ENCODE results near the gene MBNL1.

DNA sequence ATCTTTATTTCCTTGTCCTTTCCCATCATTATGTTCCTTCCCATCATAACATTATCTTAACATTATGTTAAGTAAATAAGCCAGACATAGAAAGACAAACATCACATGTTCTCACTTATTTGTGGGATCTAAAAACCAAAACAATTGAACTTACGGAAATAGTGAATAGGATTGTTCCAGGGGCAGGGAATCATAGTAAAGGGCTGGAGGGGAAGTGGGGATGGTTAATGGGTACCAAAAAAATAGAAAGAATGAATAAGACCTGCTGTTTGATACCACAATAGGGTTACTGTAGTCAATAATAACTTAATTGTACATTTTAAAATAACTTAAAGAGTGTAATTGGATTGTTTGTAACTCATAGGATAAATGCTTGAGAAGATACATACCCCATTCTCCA, 36.7 kb upstream of the MBNL1 start:
- TF ChIP-seq TARDBP (IDR thresholded peaks at IDR 0.05), result no peak
- TF ChIP-seq BHLHE40 (IDR thresholded peaks at IDR 0.05; ENCODE audit: borderline replicate concordance), result no peak
- no peak for TF ChIP-seq ELF4 (IDR thresholded peaks at IDR 0.05)
- no peak for TF ChIP-seq FOXM1 (IDR thresholded peaks at IDR 0.05; ENCODE audit: borderline replicate concordance)
- TF ChIP-seq FOXA1 (IDR thresholded peaks at IDR 0.05), result no peak
- TF ChIP-seq LEF1 (IDR thresholded peaks at IDR 0.05; ENCODE audit: borderline replicate concordance), result no peak
- no peak for TF ChIP-seq L3MBTL2 (conservative IDR thresholded peaks at IDR 0.05)
- TF ChIP-seq HDGF (IDR thresholded peaks at IDR 0.05; ENCODE audit: borderline replicate concordance), result no peak

Data from HEK293T (cell line).